Measurements from ENCODE around the gene CYB5D1. TPM values are rescaled to one million over a fixed set of nuclear protein-coding genes. Genes with fewer than 3 reads are reported as not detected.

CYB5D1 gene
- total and polyA plus RNA-seq, 2 of the 8 experiments (the other 6 are each of a cell fraction or from before 2014, with no cell fraction given) = 11.0 to 18.0 TPM

DNA sequence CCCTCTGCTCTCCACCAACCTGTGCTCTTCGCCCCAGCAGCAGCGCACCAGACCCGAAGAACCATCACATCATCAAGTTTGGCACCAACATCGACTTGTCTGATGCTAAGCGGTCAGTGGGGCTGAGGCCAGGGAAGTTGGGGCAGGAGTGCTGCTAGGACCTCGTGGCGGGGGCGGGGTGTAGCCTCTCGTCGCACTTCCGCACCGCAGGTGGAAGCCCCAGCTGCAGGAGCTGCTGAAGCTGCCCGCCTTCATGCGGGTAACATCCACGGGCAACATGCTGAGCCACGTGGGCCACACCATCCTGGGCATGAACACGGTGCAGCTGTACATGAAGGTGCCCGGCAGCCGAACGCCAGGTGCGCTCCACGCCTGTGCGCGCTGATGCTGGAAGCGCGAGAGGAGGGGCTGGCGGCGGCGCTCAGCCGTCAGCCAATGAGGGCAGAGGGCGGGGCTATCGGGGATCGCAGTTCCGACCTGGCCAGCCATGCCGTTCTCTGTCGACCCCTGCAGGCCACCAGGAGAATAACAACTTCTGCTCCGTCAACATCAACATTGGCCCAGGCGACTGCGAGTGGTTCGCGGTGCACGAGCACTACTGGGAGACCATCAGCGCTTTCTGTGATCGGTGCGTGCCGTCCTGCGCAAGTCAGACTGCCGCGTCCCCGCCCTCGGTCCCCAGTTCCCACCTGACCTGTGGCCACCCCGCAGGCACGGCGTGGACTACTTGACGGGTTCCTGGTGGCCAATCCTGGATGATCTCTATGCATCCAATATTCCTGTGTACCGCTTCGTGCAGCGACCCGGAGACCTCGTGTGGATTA lies 6.2 kb upstream of the CYB5D1 start (continued):
- TF ChIP-seq RAD21 (IDR thresholded peaks at IDR 0.05 in 1 of 2, conservative IDR thresholded peaks at IDR 0.05 in 1 of 2; ENCODE audit: low read depth in 2 of 2, low read length in 2 of 2) (peak; percentile 84 to 88), YY1 (IDR thresholded peaks at IDR 0.05; ENCODE audit: low read depth, low read length) (0 out of 2 replicates have a peak, but pooled peaks have one; percentile 7), RNF2 (IDR thresholded peaks at IDR 0.05; ENCODE audit: borderline replicate concordance, low read depth, low read length, missing control alignments, poor library complexity, severe bottlenecking) (peak; percentile 4), BACH1 (IDR thresholded peaks at IDR 0.05; ENCODE audit: low read length) (0 out of 2 replicates have a peak, but pooled peaks have one; percentile 36), SIN3A (conservative IDR thresholded peaks at IDR 0.05 in 1 of 2, IDR thresholded peaks at IDR 0.05 in 1 of 2; ENCODE audit: low read depth in 1 of 2, low read length in 2 of 2) (peak; percentile 64 to 78; a peak in 2 of 4 replicates), TBP (IDR thresholded peaks at IDR 0.05; ENCODE audit: low read depth, low read length) (peak; percentile 52; the same call in 1 of the 2 replicates), JUND (IDR thresholded peaks at IDR 0.05; ENCODE audit: low read length) (peak; percentile 54; the same call in 1 of the 2 replicates), ASH2L (IDR thresholded peaks at IDR 0.05; ENCODE audit: low read length) (peak; percentile 34), CHD2 (IDR thresholded peaks at IDR 0.05; ENCODE audit: low read length) (peak; percentile 47; the same call in 1 of the 2 replicates), KDM4A (IDR thresholded peaks at IDR 0.05; ENCODE audit: low read depth, low read length, severe bottlenecking) (peak; percentile 82), NRF1 (IDR thresholded peaks at IDR 0.05; ENCODE audit: low read depth, low read length) (0 out of 2 replicates have a peak, but pooled peaks have one; percentile 10), SP1 (IDR thresholded peaks at IDR 0.05; ENCODE audit: low read depth, low read length) (peak; percentile 78; the same call in 1 of the 2 replicates), SAP30 (IDR thresholded peaks at IDR 0.05; ENCODE audit: insufficient read depth, insufficient replicate concordance, low read length) (peak; percentile 31)
- TF ChIP-seq, protein P1, sequence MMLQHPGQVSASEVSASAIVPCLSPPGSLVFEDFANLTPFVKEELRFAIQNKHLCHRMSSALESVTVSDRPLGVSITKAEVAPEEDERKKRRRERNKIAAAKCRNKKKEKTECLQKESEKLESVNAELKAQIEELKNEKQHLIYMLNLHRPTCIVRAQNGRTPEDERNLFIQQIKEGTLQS (IDR thresholded peaks at IDR 0.05; ENCODE audit: insufficient read depth, low read depth, low read length) = no peak
- TF ChIP-seq, protein P2, sequence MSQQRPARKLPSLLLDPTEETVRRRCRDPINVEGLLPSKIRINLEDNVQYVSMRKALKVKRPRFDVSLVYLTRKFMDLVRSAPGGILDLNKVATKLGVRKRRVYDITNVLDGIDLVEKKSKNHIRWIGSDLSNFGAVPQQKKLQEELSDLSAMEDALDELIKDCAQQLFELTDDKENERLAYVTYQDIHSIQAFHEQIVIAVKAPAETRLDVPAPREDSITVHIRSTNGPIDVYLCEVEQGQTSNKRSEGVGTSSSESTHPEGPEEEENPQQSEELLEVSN (IDR thresholded peaks at IDR 0.05) = peak; percentile 74
- TF ChIP-seq, protein P3, sequence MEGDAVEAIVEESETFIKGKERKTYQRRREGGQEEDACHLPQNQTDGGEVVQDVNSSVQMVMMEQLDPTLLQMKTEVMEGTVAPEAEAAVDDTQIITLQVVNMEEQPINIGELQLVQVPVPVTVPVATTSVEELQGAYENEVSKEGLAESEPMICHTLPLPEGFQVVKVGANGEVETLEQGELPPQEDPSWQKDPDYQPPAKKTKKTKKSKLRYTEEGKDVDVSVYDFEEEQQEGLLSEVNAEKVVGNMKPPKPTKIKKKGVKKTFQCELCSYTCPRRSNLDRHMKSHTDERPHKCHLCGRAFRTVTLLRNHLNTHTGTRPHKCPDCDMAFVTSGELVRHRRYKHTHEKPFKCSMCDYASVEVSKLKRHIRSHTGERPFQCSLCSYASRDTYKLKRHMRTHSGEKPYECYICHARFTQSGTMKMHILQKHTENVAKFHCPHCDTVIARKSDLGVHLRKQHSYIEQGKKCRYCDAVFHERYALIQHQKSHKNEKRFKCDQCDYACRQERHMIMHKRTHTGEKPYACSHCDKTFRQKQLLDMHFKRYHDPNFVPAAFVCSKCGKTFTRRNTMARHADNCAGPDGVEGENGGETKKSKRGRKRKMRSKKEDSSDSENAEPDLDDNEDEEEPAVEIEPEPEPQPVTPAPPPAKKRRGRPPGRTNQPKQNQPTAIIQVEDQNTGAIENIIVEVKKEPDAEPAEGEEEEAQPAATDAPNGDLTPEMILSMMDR (IDR thresholded peaks at IDR 0.05; ENCODE audit: control extremely low read depth in 1 of 3, insufficient read depth in 1 of 3, low read depth in 1 of 3, low read length in 3 of 3) = peak; percentile 89 to 96 (median 96)

Measured in H1 (cell line).